Activated CD8-positive, alpha-beta memory T cell treated with anti-CD3 and anti-CD28 coated beads for 4 hours (primary cell): ENCODE results near the gene MACROH2A1.
"Not testable (repeated sequence)": the region's sequence is repeated elsewhere in the genome, so short reads cannot be mapped to it uniquely, and the experiment has no call there.

Experiments
- DNase-seq, 2 donors: peaks; one replicate each; pipeline ENCODE4 v3.0.0-alpha.2; 2020; ENCODE audit warnings: low read depth in 2 of 2

MACROH2A1 gene

GRCh38 chr5:135376961-135377624, 21.9 kb downstream of the MACROH2A1 start:
- DNase-seq: no peak

- no peak for DNase-seq
Measured at GRCh38 chr5:135375040-135375793, 23.8 kb downstream of the MACROH2A1 start.

DNA sequence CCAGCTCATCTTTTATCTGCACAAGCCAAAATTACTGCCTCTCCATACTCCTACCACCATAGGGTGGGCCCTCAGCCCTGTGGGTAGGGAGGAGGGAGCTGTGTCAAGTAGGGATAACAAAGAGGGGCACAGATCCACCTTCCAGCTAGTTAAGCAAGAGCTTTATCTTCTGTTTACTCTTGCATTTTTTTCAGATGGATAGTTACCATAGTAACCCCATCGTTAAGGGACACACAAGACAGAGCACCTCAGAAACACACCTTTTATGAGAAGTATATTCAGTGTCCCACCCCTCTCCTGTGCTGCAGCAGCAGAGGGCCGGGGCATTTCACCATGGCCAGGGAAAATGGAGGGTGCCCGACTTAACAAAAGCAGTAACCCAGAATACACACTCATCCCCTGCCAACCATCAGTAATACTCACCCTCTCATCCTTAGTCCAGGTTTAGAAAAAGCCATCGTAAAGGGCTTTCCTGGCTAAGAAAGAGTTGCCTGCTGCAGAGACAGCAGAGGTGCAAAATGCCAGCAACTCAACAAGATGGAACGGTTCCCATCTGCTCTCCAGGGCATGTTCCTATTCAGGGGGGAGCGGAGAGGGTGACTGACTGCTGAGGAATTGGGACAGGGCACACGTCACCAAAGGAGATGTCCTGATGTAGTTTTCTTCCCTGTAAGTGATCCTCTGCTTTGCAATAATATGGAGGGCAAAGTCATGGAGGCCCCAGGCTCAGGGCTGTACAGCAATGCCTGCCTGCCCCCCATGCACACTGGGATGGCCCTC, 25.1 kb downstream of the MACROH2A1 start:
- DNase-seq: no peak

GRCh38 chr5:135372654-135373381, 26.2 kb downstream of the MACROH2A1 start:
- no peak for DNase-seq

- DNase-seq: no peak
Measured at GRCh38 chr5:135371622-135372232, 27.3 kb downstream of the MACROH2A1 start.

DNA sequence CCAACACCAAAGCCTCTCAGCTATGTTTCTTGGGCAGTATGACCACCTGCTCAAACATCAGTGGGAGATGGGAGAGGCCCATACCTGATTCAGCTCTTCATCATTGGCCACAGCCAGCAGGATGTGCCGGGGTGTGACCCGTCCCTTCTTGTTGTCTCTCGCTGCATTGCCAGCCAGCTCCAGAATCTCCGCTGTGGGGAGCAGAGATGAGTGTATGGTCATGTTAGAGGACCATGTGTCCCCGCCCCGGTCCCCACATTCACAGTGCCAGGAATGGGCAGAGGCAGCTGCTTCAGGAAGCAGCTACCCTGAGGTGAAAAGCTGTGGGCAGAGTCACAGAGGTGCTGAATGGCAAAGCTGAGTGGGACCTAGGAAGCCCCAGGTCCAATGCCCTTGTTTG, 29.1 kb downstream of the MACROH2A1 start:
- DNase-seq: no peak

DNA sequence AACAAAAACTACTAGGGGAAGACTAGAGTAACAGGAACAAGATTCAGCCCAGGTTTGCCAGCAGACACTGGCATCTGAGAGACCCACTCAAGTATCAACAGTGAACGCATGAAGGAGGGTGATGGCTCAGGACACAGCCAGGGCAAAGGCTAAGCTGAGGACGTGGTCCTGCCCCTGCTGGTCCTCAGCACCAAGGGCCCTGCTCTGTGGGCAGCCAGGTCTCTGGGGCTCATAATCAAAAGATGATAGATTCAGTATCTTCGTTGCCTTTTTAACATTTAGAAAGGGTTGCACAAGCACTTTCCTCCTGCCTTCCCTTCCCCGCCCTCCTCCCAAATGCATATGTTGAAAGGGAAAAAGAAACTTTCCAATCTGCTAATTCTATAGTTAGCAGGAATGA, 31.5 kb downstream of the MACROH2A1 start:
- DNase-seq: no peak

DNA sequence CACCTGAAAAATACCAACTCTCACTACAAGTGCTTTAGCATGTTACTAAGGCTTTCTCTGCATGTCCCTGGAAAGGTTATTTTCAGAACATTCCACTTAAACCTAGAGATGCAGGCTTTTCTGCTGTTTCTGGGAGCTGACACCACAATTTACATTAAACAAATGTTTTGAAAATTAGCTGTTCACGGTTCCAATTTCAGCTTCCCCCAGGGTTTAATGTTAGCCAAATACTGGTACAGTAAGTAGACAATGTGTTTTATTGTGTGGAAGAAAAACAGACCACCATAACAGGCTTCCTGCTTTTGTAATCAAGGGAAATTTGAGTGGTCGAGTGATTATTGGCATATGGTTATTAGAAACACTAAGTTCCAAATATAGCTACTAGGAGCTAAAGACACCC, 32.0 kb downstream of the MACROH2A1 start:
- DNase-seq: no peak

GRCh38 chr5:135365281-135365680, 33.8 kb downstream of the MACROH2A1 start:
- DNase-seq: no peak

DNA sequence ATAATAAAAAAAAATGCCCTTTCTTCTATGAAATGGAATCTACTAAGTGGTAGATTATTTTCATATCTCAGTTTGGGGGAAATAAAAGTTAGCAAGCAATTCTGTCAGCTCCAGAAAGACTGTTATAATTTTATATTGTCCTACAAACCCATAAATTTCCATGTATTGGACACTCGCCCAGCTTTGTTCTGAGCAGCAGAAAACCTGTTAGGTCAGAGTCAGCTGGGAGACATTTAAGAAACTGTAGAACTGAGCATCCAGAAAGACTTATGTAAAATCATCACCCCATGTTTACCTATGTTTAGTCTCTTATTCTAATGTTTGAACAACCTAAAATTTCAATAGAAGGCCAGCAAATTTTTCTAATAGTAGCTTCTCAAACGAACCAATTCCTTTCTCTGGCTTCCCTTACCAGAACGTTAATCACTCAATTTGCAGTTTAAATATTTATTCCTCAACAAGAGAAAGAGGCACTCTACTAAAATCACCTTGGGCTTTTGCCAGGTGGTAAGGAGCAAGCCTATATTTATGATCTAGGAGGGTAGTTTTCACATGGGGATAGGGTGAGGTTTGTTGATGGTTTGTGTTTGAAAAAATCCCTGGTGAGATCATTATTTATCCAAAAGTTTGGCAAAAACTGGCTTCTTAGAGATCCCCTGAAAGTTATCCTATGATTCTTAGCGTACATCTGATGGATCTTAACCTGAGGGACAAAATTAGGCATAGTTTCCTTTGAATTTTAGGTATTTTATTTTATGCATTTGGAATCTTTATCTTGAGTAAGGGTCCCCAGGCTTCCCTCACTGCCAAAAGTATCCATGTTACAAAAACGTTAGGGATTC, 34.4 kb downstream of the MACROH2A1 start:
- no peak for DNase-seq

DNA sequence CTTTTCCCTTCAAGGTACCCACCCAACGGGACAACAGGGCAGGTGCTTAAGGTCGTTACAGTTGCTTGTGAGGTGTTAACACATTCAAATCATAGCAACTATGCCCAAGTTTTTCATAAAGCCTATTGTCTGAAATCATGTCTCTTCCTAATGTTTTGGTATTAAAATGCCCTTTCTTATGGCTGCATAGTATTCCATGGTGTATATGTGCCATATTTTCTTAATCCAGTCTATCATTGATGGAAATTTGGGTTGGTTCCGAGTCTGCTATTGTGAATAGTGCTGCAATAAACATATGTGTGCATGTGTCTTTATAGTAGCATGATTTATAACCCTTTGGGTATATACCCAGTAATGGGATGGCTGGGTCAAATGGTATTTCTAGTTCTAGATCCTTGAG, 35.7 kb downstream of the MACROH2A1 start:
- DNase-seq: not testable (repeated sequence)

- DNase-seq: no peak
Measured at GRCh38 chr5:135362102-135362501, 36.9 kb downstream of the MACROH2A1 start.

GRCh38 chr5:135360278-135361274, 38.5 kb downstream of the MACROH2A1 start:
- no peak for DNase-seq

DNA sequence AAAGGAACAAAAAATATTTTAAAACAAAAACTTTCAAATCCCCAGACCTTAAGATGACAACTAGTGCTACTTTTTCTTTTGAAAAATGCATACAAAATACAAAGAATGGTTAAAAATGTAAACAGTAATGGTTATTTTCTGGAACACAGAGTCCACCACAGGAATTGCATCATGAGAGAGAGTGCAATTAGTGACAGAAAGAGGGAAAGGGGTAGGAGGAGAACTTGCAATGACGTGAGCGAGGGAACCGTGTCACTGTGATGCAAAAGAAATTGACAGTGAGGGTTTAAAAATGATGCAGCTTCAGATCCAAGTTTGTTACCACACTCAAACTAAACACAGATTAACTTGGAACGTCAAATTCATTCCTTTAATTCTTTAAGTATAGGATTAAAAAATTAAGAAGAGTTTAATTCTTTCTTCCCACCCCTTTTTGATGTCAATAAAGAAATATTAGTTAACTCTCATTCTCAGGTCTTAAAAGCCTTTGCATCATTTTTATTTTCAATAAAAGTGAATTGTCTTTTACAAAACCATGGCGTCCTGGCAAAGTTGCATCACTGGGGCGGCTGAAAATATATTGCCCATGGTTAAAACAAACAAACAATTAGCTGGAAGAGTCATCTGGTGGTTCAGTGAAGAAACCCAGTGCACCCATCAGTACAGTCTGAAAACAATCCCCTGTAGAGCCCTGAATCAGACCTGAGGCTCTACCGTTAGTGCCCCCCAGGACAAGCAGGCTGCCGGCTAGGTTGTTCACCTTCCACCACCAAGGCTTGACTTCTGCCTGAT, 39.5 kb downstream of the MACROH2A1 start:
- DNase-seq: no peak

- no peak for DNase-seq
Measured at GRCh38 chr5:135357685-135358084, 41.3 kb downstream of the MACROH2A1 start.

DNA sequence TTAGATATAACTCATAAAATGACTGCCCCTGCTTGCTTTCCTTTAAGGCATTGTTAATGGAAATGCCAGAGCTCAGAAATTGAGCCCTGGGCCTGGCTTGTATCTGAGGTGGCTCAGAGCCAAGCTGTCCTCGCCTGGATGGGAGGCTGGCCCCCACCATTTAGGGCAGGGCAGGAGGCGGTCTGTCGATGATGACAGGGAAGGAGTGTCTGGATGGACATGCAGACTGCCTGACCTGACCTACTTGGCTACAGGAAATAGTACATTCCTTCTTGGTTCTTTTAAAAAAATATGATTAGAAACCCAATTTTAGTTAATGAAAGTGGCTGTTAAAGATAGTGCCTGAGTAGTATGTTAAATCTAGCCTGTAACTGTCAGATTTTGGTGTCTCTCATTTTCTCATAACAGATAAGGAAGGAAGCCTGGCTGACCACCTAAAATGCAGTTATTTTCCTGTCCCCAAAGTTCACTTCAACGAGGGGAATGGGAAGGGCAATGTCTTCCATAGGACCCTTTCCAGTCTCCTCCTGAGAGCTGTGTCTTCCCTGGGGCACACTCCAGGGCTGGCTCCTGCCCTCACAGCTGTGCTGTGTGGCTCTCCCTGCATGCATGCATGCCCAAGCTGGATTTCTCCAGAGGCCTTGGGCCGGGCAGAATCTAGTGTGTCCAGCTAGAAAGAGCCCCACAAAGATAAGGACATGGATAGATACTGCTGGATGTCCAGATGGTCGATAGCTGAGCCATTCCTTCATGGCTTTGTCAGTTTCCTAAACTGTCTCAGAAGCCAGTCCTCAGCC, 42.3 kb downstream of the MACROH2A1 start:
- no peak for DNase-seq

GRCh38 chr5:135355169-135355568, 43.9 kb downstream of the MACROH2A1 start:
- DNase-seq: no peak
